GM19035 (cell line): Measurements from ENCODE around the gene NAT10.

Experiments
- ATAC-seq: cut with Tn5 transposase; IDR thresholded peaks from one replicate; pipeline ENCODE4 v1.9.1; 2021; ENCODE audit not compliant: unreplicated experiment

Gene NAT10

GRCh38 chr11:34105957-34106504, 602 bp downstream of the NAT10 start:
- no peak for ATAC-seq

GRCh38 chr11:34111722-34112270, 6.4 kb downstream of the NAT10 start:
- no peak for ATAC-seq

GRCh38 chr11:34114014-34114413, 8.6 kb downstream of the NAT10 start:
- ATAC-seq: no peak

- ATAC-seq: no peak
Measured at GRCh38 chr11:34114471-34114870, 9.0 kb downstream of the NAT10 start.

GRCh38 chr11:34120651-34121050, 15.2 kb downstream of the NAT10 start:
- no peak for ATAC-seq

GRCh38 chr11:34124885-34125668, 19.6 kb downstream of the NAT10 start:
- ATAC-seq: no peak

- ATAC-seq: no peak
Measured at GRCh38 chr11:34126959-34127848, 21.8 kb downstream of the NAT10 start.

- no peak for ATAC-seq
Measured at GRCh38 chr11:34128824-34129223, 23.4 kb downstream of the NAT10 start.

GRCh38 chr11:34132261-34132965, 27.0 kb downstream of the NAT10 start:
- ATAC-seq: no peak

GRCh38 chr11:34134765-34135164, 29.3 kb downstream of the NAT10 start:
- no peak for ATAC-seq

- no peak for ATAC-seq
Measured at GRCh38 chr11:34135439-34135838, 30.0 kb downstream of the NAT10 start.

- ATAC-seq: no peak
Measured at GRCh38 chr11:34136420-34136819, 31.0 kb downstream of the NAT10 start.

- ATAC-seq: no peak
Measured at GRCh38 chr11:34139346-34139745, 33.9 kb downstream of the NAT10 start.

GRCh38 chr11:34140149-34140548, 34.7 kb downstream of the NAT10 start:
- no peak for ATAC-seq

GRCh38 chr11:34143048-34143447, 37.6 kb downstream of the NAT10 start:
- ATAC-seq: no peak

GRCh38 chr11:34145073-34145472, 39.6 kb downstream of the NAT10 start:
- peak; percentile 45 for ATAC-seq

- peak; percentile 43 for ATAC-seq
Measured at GRCh38 chr11:34145847-34146381, 40.5 kb downstream of the NAT10 start.

GRCh38 chr11:34146411-34146810, 41.0 kb downstream of the NAT10 start:
- ATAC-seq: no peak

GRCh38 chr11:34146866-34147265, 41.4 kb downstream of the NAT10 start:
- ATAC-seq: no peak

- no peak for ATAC-seq
Measured at GRCh38 chr11:34147581-34147980, 42.2 kb downstream of the NAT10 start.
